Activated CD4-positive, CD25-positive, alpha-beta regulatory T cell treated with anti-CD3 and anti-CD28 coated beads, Interleukin-2, amount 50 U/mL, for 16 hours (primary cell): ENCODE measurements around the gene SH3RF3.
"Not testable (repeated sequence)": the region's sequence is repeated elsewhere in the genome, so short reads cannot be mapped to it uniquely, and the experiment has no call there.

ENCODE experiments used
- DNase-seq: peaks from one replicate; pipeline ENCODE4 v3.0.0-alpha.2; 2020; ENCODE audit warnings: low read depth, low spot score

The SH3RF3 gene

GRCh38 chr2:109128616-109129355 lies at the start of gene SH3RF3:
SH3RF3 (plus strand) TSS chr2:109129205.
- DNase-seq, result no peak

GRCh38 chr2:109079590-109079989 lies 49.4 kb upstream of the SH3RF3 start:
- no peak for DNase-seq

GRCh38 chr2:109080109-109080508 lies 48.9 kb upstream of the SH3RF3 start:
- DNase-seq, result no peak

GRCh38 chr2:109080757-109081156 lies 48.2 kb upstream of the SH3RF3 start:
- no peak for DNase-seq

GRCh38 chr2:109081374-109081773 lies 47.6 kb upstream of the SH3RF3 start:
- DNase-seq, result no peak

- DNase-seq, result no peak
Measured at GRCh38 chr2:109083771-109084170, 45.2 kb upstream of the SH3RF3 start.

- DNase-seq, result no peak
Measured at GRCh38 chr2:109084341-109084740, 44.7 kb upstream of the SH3RF3 start.

GRCh38 chr2:109085912-109086742 lies 42.9 kb upstream of the SH3RF3 start:
- no peak for DNase-seq

- no peak for DNase-seq
Measured at GRCh38 chr2:109086743-109087020, 42.3 kb upstream of the SH3RF3 start.

- DNase-seq, result no peak
Measured at GRCh38 chr2:109087055-109087663, 41.8 kb upstream of the SH3RF3 start.

GRCh38 chr2:109089602-109090300 lies 39.3 kb upstream of the SH3RF3 start:
- DNase-seq, result no peak

- no peak for DNase-seq
Measured at GRCh38 chr2:109091526-109091925, 37.5 kb upstream of the SH3RF3 start.

GRCh38 chr2:109094144-109094543 lies 34.9 kb upstream of the SH3RF3 start:
- DNase-seq, result no peak

GRCh38 chr2:109098251-109098920 lies 30.6 kb upstream of the SH3RF3 start:
- no peak for DNase-seq

GRCh38 chr2:109098921-109099273 lies 30.1 kb upstream of the SH3RF3 start:
- no peak for DNase-seq

- no peak for DNase-seq
Measured at GRCh38 chr2:109102588-109103233, 26.3 kb upstream of the SH3RF3 start.

GRCh38 chr2:109105113-109105512 lies 23.9 kb upstream of the SH3RF3 start:
- no peak for DNase-seq

- DNase-seq, result no peak
Measured at GRCh38 chr2:109108740-109109139, 20.3 kb upstream of the SH3RF3 start.

GRCh38 chr2:109109342-109109741 lies 19.7 kb upstream of the SH3RF3 start:
- no peak for DNase-seq

- DNase-seq, result no peak
Measured at GRCh38 chr2:109110170-109110569, 18.8 kb upstream of the SH3RF3 start.

GRCh38 chr2:109117181-109117580 lies 11.8 kb upstream of the SH3RF3 start:
- not testable (repeated sequence) for DNase-seq
